ENCODE measurements around the gene AKAP6.

- TF ChIP-seq POLR2AphosphoS5 (IDR thresholded peaks at IDR 0.05; ENCODE audit: low read depth, low read length) (no peak), PAX5 (IDR thresholded peaks at IDR 0.05; ENCODE audit: insufficient read depth, low read length, severe bottlenecking) (no peak)
Measured at GRCh38 chr14:32727832-32728231, 398.7 kb downstream of the AKAP6 start.

Measured in GM12891 (cell line).